NCI-H226 (cell line): Measurements from ENCODE around the gene CSHL1.
A peak's percentile ranks its signal among the peaks of the same experiment; 100 is the strongest.
"Not testable (repeated sequence)": the region's sequence is repeated elsewhere in the genome, so short reads cannot be mapped to it uniquely, and the experiment has no call there.

ENCODE experiments used
- DNase-seq: peaks from one replicate; pipeline ENCODE4 v3.0.0-alpha.2; 2015

The CSHL1 gene

GRCh38 chr17:63881935-63882601 is 29.0 kb downstream of the CSHL1 start, which contains the start of gene GH2:
Gene GH2, minus strand, starts transcription at chr17:63881944. Its CDS starts 143 bp downstream, at chr17:63881801.
- DNase-seq: peak; percentile 53

GRCh38 chr17:63881337-63881736 is 29.7 kb downstream of the CSHL1 start:
- not testable (repeated sequence) for DNase-seq

- no peak for DNase-seq
These were observed 30.4 kb downstream of the CSHL1 start for GRCh38 chr17:63880706-63881105.

DNA sequence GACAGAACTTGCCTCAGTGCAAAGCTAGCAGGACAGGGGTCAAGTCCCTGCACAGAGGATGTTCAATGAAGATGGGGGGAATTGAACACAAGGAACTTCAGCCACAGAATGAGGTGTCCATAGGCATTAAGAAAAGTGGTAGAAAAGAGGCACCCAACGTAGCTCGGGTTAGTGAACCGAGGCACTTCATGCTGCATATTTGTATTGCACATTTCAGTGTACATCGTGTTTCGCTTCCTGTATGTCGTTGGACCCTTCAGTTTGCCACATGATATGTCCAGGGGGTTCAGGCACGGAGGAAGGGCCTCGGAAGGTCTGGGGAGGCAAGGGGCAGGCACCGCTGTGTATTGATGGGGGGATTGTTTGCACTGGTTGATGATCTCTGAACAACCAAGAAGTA is 32.6 kb downstream of the CSHL1 start:
- DNase-seq: not testable (repeated sequence)

GRCh38 chr17:63874693-63875092 is 36.4 kb downstream of the CSHL1 start:
- not testable (repeated sequence) for DNase-seq

- not testable (repeated sequence) for DNase-seq
These were observed 36.9 kb downstream of the CSHL1 start for GRCh38 chr17:63874061-63874626.

DNA sequence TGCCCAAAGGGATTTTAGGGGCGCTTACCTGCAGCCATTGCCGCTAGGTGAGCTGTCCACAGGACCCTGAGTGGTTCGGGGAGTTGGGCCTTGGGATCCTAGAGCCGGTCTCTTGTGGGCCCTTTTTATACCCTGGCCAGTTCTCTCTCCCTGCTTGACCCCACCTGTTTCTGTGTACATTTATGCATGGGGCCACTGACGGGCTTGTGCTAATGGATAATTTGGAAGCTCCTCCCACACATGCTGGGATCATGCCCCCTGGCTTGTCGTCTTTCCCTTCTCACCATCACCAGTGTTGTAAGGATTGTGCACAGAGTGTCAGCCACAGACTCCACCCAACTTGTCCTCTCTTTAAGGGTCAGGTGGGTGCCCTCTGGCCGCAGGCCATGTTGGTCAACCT is 37.5 kb downstream of the CSHL1 start, which contains the start of gene CSH2:
Gene CSH2, minus strand, starts transcription at position 101 of the 400 bp plus-strand sequence. Its CDS starts 63 bp downstream, at position 38.
- DNase-seq: not testable (repeated sequence)

- not testable (repeated sequence) for DNase-seq
These were observed 39.3 kb downstream of the CSHL1 start for GRCh38 chr17:63871646-63872365.

GRCh38 chr17:63870292-63870665 is 40.8 kb downstream of the CSHL1 start:
- DNase-seq: not testable (repeated sequence)

DNA sequence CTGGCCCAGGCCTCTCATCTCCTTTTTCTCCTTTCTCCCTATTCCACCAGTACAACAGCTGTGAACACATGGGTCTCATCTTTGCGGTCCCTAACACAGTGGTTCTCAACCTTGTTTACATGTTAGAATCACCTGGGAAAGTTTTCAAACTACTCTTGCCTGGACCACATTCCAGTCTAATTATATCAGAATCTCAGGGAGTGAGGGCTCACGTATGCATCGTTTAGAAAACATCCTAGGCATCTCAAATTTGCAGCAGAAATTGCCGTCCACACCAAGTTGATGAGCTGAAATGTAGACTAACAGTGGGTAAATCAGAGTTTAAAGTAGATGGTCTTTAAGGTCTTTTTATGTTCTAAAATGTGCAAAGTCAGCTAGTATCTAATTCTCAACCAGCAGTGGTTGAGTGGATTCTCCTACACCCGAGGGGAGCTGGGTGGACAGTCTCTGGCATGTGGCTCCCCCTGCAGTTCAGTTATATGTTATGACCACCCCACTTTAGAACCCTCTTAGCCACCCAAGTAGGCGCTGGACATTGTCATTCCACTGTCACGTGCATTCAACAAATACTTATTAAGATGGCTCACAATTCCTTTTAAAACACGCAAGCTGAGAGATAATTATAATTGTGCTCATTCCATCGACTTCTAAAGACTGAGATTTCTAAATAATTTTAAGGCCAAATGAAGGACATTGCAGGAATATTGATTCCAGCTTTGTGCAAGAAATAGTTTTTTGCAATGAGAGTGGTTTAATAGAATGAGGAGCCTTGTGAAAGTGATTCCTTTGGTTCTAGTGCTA is 41.4 kb downstream of the CSHL1 start:
- peak; percentile 57 for DNase-seq

DNA sequence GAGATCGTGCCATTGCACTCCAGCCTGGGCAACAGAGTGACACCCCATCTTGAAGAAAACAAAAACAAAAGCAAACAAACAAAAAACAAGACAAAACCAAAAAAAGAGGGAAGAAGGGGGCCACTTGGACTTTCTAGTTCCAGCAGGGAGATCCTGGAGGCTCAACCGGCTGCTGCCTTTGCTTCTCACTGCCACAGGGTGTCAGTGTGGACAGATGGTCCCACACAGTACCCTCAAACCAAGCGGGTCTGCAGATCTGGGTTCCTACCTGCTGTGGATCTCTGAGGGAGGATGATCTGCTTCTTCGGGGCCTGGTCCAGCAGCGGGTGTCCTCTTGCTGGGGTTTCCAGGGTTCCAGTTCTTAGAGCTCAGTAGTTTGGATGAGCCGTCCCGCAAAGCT is 44.4 kb downstream of the CSHL1 start:
- DNase-seq: not testable (repeated sequence)
